ENCODE data around the gene APCS. TPM values are rescaled to one million over a fixed set of nuclear protein-coding genes. Genes with fewer than 3 reads are reported as not detected.

APCS gene
- total RNA-seq, 2 donors from 2014 or later, result not detected

Other genes starting within 250 kb of the APCS start
- gene OR10J4, start 155.6 kb upstream of the APCS start, total RNA-seq, result not detected
- not detected for gene OR10J1, start 148.1 kb upstream of the APCS start, total RNA-seq
- gene OR10J5, start 51.8 kb upstream of the APCS start, total RNA-seq, result not detected
- not detected for gene CRP, start 126.8 kb downstream of the APCS start, total RNA-seq
- 10 to 100 TPM; 25.4 to 36.0 TPM for gene DUSP23, start 193.1 kb downstream of the APCS start, total RNA-seq
- gene FCRL6, start 214.5 kb downstream of the APCS start, total RNA-seq, result 1 to 10 TPM in 1 of 2 donors, under 1 TPM in 1; 0.21 to 1.1 TPM
- gene SLAMF8, start 239.0 kb downstream of the APCS start, total RNA-seq, result 1 to 10 TPM; 2.4 to 4.4 TPM